CD4-positive, CD25-positive, alpha-beta regulatory T cell (primary cell): ENCODE measurements around the gene YIPF4. TPM values are rescaled to one million over a fixed set of nuclear protein-coding genes. Genes with fewer than 3 reads are reported as not detected.
A peak's percentile ranks its signal among the peaks of the same experiment; 100 is the strongest.

Experiments
- ATAC-seq, 2 donors: fragments of 150-1000 bp; cut with Tn5 transposase; one replicate each; pipeline ENCODE4 v1.10.0; 2021; ENCODE audit warnings: low read depth in 2 of 2, moderate number of reproducible peaks in 2 of 2, moderate library complexity in 1 of 2
- DNase-seq, 3 donors: peaks; one replicate each; pipeline versions ENCODE4 v3.0.0 to v3.0.0-alpha.2; 2012 to 2022; ENCODE audit warnings: mixed read lengths in 1 of 3
- H3K27ac ChIP-seq: one replicate; pipeline ENCODE4 v1.7.0; 2013; ENCODE audit warnings: mild to moderate bottlenecking, low read length; ENCODE audit not compliant: insufficient read depth, poor library complexity, severe bottlenecking
- H3K27me3 ChIP-seq: one replicate; pipeline ENCODE4 v1.7.0; 2013; ENCODE audit warnings: low read length; ENCODE audit not compliant: control insufficient read depth, insufficient read depth
- H3K36me3 ChIP-seq: one replicate; pipeline ENCODE4 v1.7.0; 2013; ENCODE audit warnings: mild to moderate bottlenecking, low read length, moderate library complexity; ENCODE audit not compliant: control insufficient read depth, insufficient read depth
- H3K4me1 ChIP-seq: 2 replicates; pipeline ENCODE4 v1.7.0; 2013; ENCODE audit warnings: mild to moderate bottlenecking, low read length; ENCODE audit not compliant: insufficient read depth, control insufficient read depth, poor library complexity, severe bottlenecking
- H3K4me3 ChIP-seq: one replicate; pipeline ENCODE4 v1.7.0; 2013; ENCODE audit warnings: low read depth, mild to moderate bottlenecking, low read length, moderate library complexity
- H3K9me3 ChIP-seq, 2 experiments: 1 replicate in 1 of 2; 2 replicates in 1 of 2; pipeline ENCODE4 v1.7.0; 2013; ENCODE audit warnings: low read length in 2 of 2, mild to moderate bottlenecking in 1 of 2, moderate library complexity in 1 of 2; ENCODE audit not compliant: control insufficient read depth in 2 of 2
- H3K27ac Mint-ChIP-seq, 3 donors: one replicate each; pipeline ENCODE4 v1.8.0; 2020 to 2022; ENCODE audit warnings: mild to moderate bottlenecking in 3 of 3, mixed read lengths in 3 of 3, moderate library complexity in 2 of 3
- H3K27me3 Mint-ChIP-seq: one replicate; pipeline ENCODE4 v1.8.0; 2022; ENCODE audit warnings: mild to moderate bottlenecking, mixed read lengths
- H3K36me3 Mint-ChIP-seq: one replicate; pipeline ENCODE4 v1.8.0; 2020; ENCODE audit warnings: mixed read lengths
- H3K4me1 Mint-ChIP-seq, 4 donors: one replicate each; pipeline ENCODE4 v1.8.0; 2020 to 2022; ENCODE audit warnings: mixed read lengths in 4 of 4, mild to moderate bottlenecking in 1 of 4
- H3K4me3 Mint-ChIP-seq, 4 donors: one replicate each; pipeline ENCODE4 v1.8.0; 2020 to 2022; ENCODE audit warnings: mild to moderate bottlenecking in 4 of 4, mixed read lengths in 4 of 4, moderate library complexity in 3 of 4
- H3K9me3 Mint-ChIP-seq, 7 donors: one replicate each; pipeline ENCODE4 v1.8.0; 2020 to 2022; ENCODE audit warnings: mixed read lengths in 7 of 7, mild to moderate bottlenecking in 3 of 7, moderate library complexity in 2 of 7
- polyA plus RNA-seq, 4 donors: library from polyadenylated mRNA; unstranded; fragments of 300-500 nt; fragmentation: Illumina TruSeq; gene quantifications; one replicate each; pipeline ENCODE4 v1.2.3, GENCODE V29; 2021
- total RNA-seq: library from RNA; stranded (reverse); gene quantifications from one replicate; pipeline ENCODE4 v1.2.3, GENCODE V29; 2022

YIPF4 gene
- total and polyA plus RNA-seq, 5 donors from 2014 or later = 14.0 to 29.2 (median 19.8) TPM

GRCh38 chr2:32246911-32247310 is 30.8 kb upstream of the YIPF4 start:
- no peaks in the 10 kb centered on the region for H3K36me3 Mint-ChIP-seq
- Histone ChIP-seq H3K4me1 (no peaks in the 10 kb centered on the region), H3K27me3 (no peaks in the 10 kb centered on the region), H3K36me3 (no peaks in the 10 kb centered on the region), H3K4me3 (no peak overlapping the region), H3K9me3 (no peaks in the 10 kb centered on the region), H3K27ac (no peak overlapping the region)
- H3K4me3 Mint-ChIP-seq = no peak overlapping the region
- no peak overlapping the region for H3K27ac Mint-ChIP-seq
- H3K27me3 Mint-ChIP-seq = no peaks in the 10 kb centered on the region
- no peaks in the 10 kb centered on the region for H3K4me1 Mint-ChIP-seq
- ATAC-seq = no peak
- no peak for DNase-seq
- H3K9me3 Mint-ChIP-seq = no peaks in the 10 kb centered on the region

GRCh38 chr2:32248299-32248698 is 29.4 kb upstream of the YIPF4 start:
- Histone ChIP-seq H3K27me3 (no peaks in the 10 kb centered on the region), H3K4me3 (no peak overlapping the region), H3K36me3 (no peaks in the 10 kb centered on the region), H3K9me3 (no peaks in the 10 kb centered on the region), H3K27ac (no peak overlapping the region), H3K4me1 (no peaks in the 10 kb centered on the region)
- H3K4me1 Mint-ChIP-seq = no peaks in the 10 kb centered on the region
- no peaks in the 10 kb centered on the region for H3K27me3 Mint-ChIP-seq
- no peaks in the 10 kb centered on the region for H3K9me3 Mint-ChIP-seq
- H3K36me3 Mint-ChIP-seq = no peaks in the 10 kb centered on the region
- H3K27ac Mint-ChIP-seq = no peak overlapping the region
- DNase-seq (no peak), ATAC-seq (no peak)
- no peak overlapping the region for H3K4me3 Mint-ChIP-seq

GRCh38 chr2:32249731-32250236 is 27.9 kb upstream of the YIPF4 start:
- Histone ChIP-seq H3K36me3 (no peaks in the 10 kb centered on the region), H3K4me1 (no peaks in the 10 kb centered on the region), H3K4me3 (no peak overlapping the region), H3K27ac (no peak overlapping the region), H3K27me3 (no peaks in the 10 kb centered on the region), H3K9me3 (no peaks in the 10 kb centered on the region)
- ATAC-seq (no peak), DNase-seq (no peak)
- Mint-ChIP-seq H3K4me3 (no peak overlapping the region), H3K27ac (no peak overlapping the region), H3K27me3 (no peaks in the 10 kb centered on the region), H3K36me3 (no peaks in the 10 kb centered on the region), H3K9me3 (no peaks in the 10 kb centered on the region), H3K4me1 (no peaks in the 10 kb centered on the region)

GRCh38 chr2:32250290-32250689 is 27.4 kb upstream of the YIPF4 start:
- Histone ChIP-seq H3K9me3 (no peaks in the 10 kb centered on the region), H3K27me3 (no peaks in the 10 kb centered on the region), H3K4me1 (no peaks in the 10 kb centered on the region), H3K36me3 (no peaks in the 10 kb centered on the region), H3K4me3 (no peak overlapping the region), H3K27ac (no peak overlapping the region)
- ATAC-seq (no peak), DNase-seq (no peak)
- Mint-ChIP-seq H3K27ac (no peak overlapping the region), H3K4me1 (no peaks in the 10 kb centered on the region), H3K27me3 (no peaks in the 10 kb centered on the region), H3K4me3 (no peak overlapping the region), H3K9me3 (no peaks in the 10 kb centered on the region), H3K36me3 (no peaks in the 10 kb centered on the region)

DNA sequence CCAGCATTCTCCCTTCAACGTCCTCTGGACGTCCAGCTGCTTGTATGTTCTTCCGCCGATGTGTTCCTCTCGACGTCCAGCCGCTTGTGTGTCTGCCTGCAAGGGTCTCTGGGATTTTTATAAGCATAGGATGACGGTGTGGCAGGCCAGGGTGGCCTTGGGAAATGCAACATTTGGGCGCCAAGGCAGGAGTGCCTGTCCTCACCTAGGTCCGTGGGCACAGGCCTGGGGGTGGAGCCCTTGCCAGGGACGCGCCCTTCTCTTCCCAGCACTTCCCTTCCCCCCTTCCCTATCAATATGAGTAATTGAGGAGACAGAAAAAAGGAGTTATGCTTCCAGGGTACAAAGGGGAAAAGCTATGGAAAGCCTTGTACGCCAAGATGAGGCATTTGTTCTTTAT is 19.5 kb upstream of the YIPF4 start:
- Mint-ChIP-seq H3K27me3 (peaks cover 4% of the 10 kb centered on the region), H3K27ac (no peak overlapping the region), H3K9me3 (no peaks in the 10 kb centered on the region), H3K36me3 (no peaks in the 10 kb centered on the region), H3K4me3 (no peak overlapping the region), H3K4me1 (peaks cover 0 to 1% (median 0%) of the 10 kb centered on the region in 4 donors)
- no peaks in the 10 kb centered on the region for H3K9me3 ChIP-seq
- H3K27me3 ChIP-seq = no peaks in the 10 kb centered on the region
- H3K27ac ChIP-seq = no peak overlapping the region
- H3K4me1 ChIP-seq = no peaks in the 10 kb centered on the region
- no peaks in the 10 kb centered on the region for H3K36me3 ChIP-seq
- no peak for DNase-seq
- no peak for ATAC-seq
- H3K4me3 ChIP-seq = no peak overlapping the region

DNA sequence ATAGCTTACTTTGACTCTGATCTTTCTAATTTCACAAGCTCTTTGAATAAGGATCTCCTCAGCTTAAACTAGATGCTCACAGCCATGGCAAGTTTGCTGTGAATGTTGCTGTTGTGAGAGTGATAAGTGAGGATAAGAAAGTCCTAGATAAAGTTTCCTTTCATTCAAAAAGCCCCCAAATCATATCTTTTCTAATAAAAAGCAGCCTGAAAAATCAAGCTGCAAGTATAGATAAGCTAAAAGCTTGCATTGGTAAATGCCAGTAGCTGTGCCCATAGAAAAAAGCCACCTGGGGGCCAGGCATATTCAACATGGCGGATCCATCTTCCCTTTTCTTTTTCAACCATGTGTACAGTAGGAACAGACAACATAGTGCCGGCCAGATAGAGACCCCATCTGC is 17.3 kb upstream of the YIPF4 start:
- peaks cover 5% of the 10 kb centered on the region for H3K4me1 ChIP-seq
- H3K27me3 ChIP-seq = no peaks in the 10 kb centered on the region
- no peaks in the 10 kb centered on the region for H3K36me3 Mint-ChIP-seq
- no peak overlapping the region for H3K4me3 ChIP-seq
- no peaks in the 10 kb centered on the region for H3K36me3 ChIP-seq
- H3K4me3 Mint-ChIP-seq = no peak overlapping the region
- DNase-seq = no peak
- no peak overlapping the region for H3K27ac Mint-ChIP-seq
- peaks cover 4 to 10% (median 8%) of the 10 kb centered on the region in 4 donors for H3K4me1 Mint-ChIP-seq
- no peaks in the 10 kb centered on the region for H3K9me3 Mint-ChIP-seq
- H3K27ac ChIP-seq = no peak overlapping the region
- ATAC-seq = no peak
- no peaks in the 10 kb centered on the region for H3K9me3 ChIP-seq
- peaks cover 10% of the 10 kb centered on the region for H3K27me3 Mint-ChIP-seq

DNA sequence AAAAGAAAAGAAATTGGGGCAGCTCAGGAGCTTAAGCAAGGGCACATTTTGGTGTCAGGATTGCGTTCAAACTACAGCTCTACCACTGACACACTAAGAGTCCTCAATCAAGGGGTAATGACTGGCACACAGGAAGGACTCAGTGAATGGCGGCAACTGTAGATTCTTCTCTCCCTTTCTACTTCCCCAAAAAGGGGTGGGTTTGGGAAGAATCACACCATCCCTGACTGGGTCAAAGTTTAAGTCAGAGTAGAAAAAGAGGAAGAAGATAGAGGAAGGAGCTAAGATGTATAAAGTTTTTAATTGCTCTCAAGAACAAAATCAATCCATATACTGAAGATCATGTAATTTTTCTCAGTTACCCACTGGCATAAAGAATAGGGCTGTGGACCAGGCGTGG is 15.6 kb upstream of the YIPF4 start:
- no peaks in the 10 kb centered on the region for H3K9me3 ChIP-seq
- H3K27ac ChIP-seq = no peak overlapping the region
- H3K36me3 ChIP-seq = no peaks in the 10 kb centered on the region
- no peaks in the 10 kb centered on the region for H3K36me3 Mint-ChIP-seq
- no peak for ATAC-seq
- no peak overlapping the region for H3K27ac Mint-ChIP-seq
- H3K4me3 ChIP-seq = no peak overlapping the region
- H3K4me1 ChIP-seq = peaks cover 5% of the 10 kb centered on the region
- no peak overlapping the region for H3K4me3 Mint-ChIP-seq
- H3K4me1 Mint-ChIP-seq = peaks cover 4 to 10% (median 8%) of the 10 kb centered on the region in 4 donors
- DNase-seq = no peak
- H3K9me3 Mint-ChIP-seq = no peaks in the 10 kb centered on the region
- no peaks in the 10 kb centered on the region for H3K27me3 ChIP-seq
- H3K27me3 Mint-ChIP-seq = peaks cover 10% of the 10 kb centered on the region

DNA sequence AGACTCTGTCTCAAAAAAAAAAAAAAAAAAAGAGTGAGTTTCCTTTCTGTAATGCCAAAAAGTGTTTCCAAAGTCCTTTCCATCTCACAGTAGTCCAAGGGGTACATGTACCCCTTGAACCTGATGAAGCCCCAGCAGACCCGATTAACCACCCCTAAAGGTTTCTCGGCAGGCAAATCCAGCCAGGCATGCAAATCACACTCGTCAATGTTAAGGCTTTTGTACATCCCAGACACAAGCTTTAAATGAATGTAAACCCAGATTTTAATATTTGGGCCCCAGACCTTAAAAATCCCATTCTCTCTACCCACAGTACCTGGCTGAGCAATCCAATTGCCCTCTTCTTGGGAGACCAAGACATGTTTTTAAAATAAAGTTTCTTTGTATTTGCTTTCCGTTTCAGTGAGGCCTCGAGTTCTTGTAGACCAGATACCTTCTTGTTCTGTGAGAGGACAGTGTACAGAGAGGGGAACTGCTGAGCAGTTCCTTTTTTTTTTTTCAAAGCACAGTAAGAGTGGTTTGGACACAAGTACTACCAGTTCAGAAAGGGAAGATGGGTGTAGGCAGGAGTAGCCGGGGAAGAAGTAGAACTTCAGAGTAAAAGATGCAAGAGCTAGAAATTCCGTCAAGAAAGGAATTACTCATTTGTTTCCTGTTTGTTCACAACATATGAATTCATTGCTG is 13.1 kb upstream of the YIPF4 start, which contains the start of gene NLRC4:
Gene NLRC4, minus strand, starts transcription at position 465 of the 684 bp plus-strand sequence. CDS start 8,111 bp downstream, outside the sequence.
- H3K4me1 Mint-ChIP-seq = peaks cover 4 to 10% (median 8%) of the 10 kb centered on the region in 4 donors
- H3K4me1 ChIP-seq = peaks cover 5% of the 10 kb centered on the region
- H3K27ac Mint-ChIP-seq = peak within 1 kb of the TSS; percentile 16 to 59 (median 33)
- H3K9me3 ChIP-seq = no peaks in the 10 kb centered on the region
- no peaks in the 10 kb centered on the region for H3K36me3 ChIP-seq
- DNase-seq (peak in 1 of 3 donors; percentile 34), ATAC-seq (peak; percentile 47 to 63)
- H3K27me3 Mint-ChIP-seq = peaks cover 10% of the 10 kb centered on the region
- H3K36me3 Mint-ChIP-seq = no peaks in the 10 kb centered on the region
- H3K4me3 ChIP-seq = peak within 1 kb of the TSS; percentile 43
- H3K27me3 ChIP-seq = no peaks in the 10 kb centered on the region
- H3K9me3 Mint-ChIP-seq = no peaks in the 10 kb centered on the region
- H3K27ac ChIP-seq = no peak within 1 kb of the TSS
- peak within 1 kb of the TSS in 2 of 4 donors; percentile 22 to 30 for H3K4me3 Mint-ChIP-seq
